ENCODE measurements around the gene FGF12. TPM values are rescaled to one million over a fixed set of nuclear protein-coding genes. Genes with fewer than 3 reads are reported as not detected.

Gene FGF12
- total RNA-seq, 1 donor from 2014 or later = 450 TPM

GRCh38 chr3:192445770-192446644 lies 281.3 kb downstream of the FGF12 start:
- no peak for DNase-seq
- ATAC-seq = peak; percentile 88
- intact Hi-C loops (cut with micrococcal nuclease) = loop anchor here (10.0 kb wide), 1 partner anchor 1021 kb away; no protein-coding TSS in a partner anchor

- DNase-seq (no peak), ATAC-seq (no peak)
- intact Hi-C loops (cut with micrococcal nuclease) = loop anchor here (5.0 to 10.0 kb wide), 2 partner anchors 312 to 1020 kb away; no protein-coding TSS in a partner anchor
Measured at GRCh38 chr3:192444791-192445106, 282.6 kb downstream of the FGF12 start.

DNA sequence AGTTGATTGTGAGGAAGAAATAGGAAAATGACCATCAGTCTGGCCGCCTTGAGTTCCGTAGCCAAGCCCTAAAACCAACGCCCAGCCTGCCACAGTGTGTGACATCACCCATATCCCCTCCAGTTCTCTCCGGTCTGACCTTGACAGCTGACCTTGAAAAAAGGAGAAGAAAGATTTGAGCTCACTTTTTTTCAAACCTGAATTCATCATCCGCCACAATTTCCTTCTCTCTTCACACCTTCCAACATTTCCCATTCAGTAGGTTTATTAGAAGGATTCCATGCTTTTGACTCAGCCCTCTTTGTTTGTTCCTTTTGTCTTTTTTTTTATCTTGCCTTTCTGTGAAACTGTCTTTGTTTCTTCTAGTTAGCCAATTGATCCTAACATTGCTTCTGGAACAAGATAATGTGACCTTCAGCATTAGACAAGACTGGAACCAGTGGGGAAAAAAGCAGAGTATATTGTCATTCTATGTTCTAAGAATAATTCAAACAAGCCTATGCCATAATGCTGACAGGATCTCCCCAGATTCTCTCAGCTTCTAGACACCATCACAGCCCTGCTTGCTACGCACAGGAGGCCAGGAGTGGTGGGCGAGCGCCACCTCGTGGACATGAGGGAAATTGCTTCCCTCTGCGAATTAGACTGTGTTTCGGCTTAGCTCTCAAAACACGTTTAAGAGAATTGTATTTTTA lies 283.1 kb downstream of the FGF12 start:
- DNase-seq (peak; percentile 73), ATAC-seq (peak; percentile 79)
- intact Hi-C loops (cut with micrococcal nuclease) = loop anchor here (5.0 to 10.0 kb wide), 2 partner anchors 312 to 1019 kb away; no protein-coding TSS in a partner anchor

- ATAC-seq (no peak), DNase-seq (no peak)
- intact Hi-C loops (cut with micrococcal nuclease) = no loop called here
Measured at GRCh38 chr3:192435241-192435640, 292.1 kb downstream of the FGF12 start.

- DNase-seq (no peak), ATAC-seq (no peak)
- intact Hi-C loops (cut with micrococcal nuclease) = no loop called here
Measured at GRCh38 chr3:192434186-192434585, 293.2 kb downstream of the FGF12 start.

DNA sequence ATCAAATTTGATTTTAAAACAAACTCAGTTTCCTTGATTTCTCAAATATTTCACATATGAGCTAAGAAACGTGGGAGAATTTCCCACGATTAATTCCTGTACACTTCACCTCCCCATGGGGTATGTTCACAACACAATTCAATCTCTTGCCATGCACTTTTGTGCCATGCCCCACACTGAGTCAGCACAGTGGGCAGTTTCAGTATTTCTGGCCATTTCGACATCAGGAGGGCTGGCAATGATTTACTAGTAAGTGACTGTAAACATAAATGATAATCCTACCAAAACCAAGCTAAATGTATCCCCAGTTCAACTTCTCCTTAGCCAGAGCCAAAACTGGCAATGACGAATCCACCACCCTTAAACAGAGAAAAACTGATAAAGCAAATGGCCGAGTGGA lies 293.6 kb downstream of the FGF12 start:
- DNase-seq = no peak
- ATAC-seq = no peak
- intact Hi-C loops (cut with micrococcal nuclease) = no loop called here

GRCh38 chr3:192422997-192423342 lies 304.4 kb downstream of the FGF12 start:
- intact Hi-C loops (cut with micrococcal nuclease) = loop anchor here (10.0 kb wide), 1 partner anchor 238 kb away; no protein-coding TSS in a partner anchor
- DNase-seq (no peak), ATAC-seq (no peak)

GRCh38 chr3:192422321-192422996 lies 304.9 kb downstream of the FGF12 start:
- DNase-seq (no peak), ATAC-seq (no peak)
- intact Hi-C loops (cut with micrococcal nuclease) = loop anchor here (10.0 kb wide), 1 partner anchor 238 kb away; no protein-coding TSS in a partner anchor

DNA sequence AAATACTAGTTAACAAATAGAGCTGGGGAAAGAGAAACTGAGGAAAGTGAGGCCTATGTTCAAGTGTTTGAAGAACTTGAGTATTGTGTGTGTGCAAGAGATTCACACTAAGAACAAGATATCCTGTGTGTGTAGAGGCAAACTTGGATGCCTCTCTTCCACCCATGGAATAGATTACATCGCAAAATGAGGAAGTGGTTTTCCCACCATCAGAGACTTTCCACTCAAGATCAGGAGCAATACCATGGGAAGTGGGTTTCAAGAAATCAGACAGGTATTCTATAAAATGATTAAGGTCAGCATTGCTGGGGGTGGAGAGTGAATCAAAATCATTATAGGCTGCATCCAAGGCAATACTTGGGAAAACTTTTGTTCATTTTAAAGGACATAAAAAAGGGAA lies 308.0 kb downstream of the FGF12 start:
- DNase-seq = no peak

DNA sequence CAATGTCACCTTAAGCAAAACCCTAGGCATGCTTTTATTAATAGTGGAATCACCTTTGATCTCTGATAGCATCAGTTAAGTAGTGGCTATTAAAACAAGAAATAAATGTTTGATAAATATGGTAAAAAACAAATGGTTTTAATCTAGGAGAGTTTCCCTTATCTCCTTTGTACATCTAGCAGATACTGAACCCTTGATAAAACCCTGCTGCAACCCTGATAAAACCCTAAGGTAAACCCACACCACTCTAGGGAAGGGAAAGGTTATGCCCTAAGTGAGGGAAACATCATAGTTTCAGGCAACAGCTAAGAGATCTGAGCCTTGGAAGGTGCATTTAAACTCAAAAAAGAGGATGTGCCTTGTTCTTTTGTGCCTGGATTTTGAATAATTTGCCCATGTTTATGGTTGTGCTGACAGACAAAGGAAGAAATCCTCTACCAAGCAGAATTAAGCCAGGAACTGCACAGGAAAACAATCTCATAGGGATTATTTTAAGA lies 309.7 kb downstream of the FGF12 start:
- intact Hi-C loops (cut with micrococcal nuclease) = no loop called here
- ATAC-seq (no peak), DNase-seq (no peak)

More for the DNA sequence above, 308.0 kb downstream of the FGF12 start:
- no peak for ATAC-seq
- intact Hi-C loops (cut with micrococcal nuclease) = no loop called here

GRCh38 chr3:192417017-192417416 lies 310.3 kb downstream of the FGF12 start:
- intact Hi-C loops (cut with micrococcal nuclease) = no loop called here
- DNase-seq (no peak), ATAC-seq (no peak)

DNA sequence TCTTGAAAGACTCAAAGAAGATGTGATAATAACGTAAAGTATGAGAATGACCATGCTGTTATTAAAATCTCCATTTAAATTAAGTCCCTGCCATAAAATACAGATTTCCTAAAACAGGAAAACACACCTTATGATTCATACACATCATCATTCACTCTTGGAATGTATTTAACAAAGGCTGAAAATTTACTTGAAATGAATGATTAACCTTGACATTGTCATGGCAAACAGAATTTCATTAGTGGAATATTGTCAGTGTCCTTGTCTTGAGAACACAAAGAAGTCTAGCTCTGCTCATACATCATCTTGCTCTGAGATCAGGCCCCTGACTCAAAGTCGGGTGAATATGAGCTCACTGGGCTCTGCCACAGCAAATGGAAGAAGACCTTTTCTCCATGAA lies 313.9 kb downstream of the FGF12 start:
- DNase-seq = no peak
- ATAC-seq = no peak
- intact Hi-C loops (cut with micrococcal nuclease) = no loop called here

- intact Hi-C loops (cut with micrococcal nuclease) = no loop called here
- no peak for ATAC-seq
- no peak for DNase-seq
Measured at GRCh38 chr3:192410684-192410960, 316.7 kb downstream of the FGF12 start.

DNA sequence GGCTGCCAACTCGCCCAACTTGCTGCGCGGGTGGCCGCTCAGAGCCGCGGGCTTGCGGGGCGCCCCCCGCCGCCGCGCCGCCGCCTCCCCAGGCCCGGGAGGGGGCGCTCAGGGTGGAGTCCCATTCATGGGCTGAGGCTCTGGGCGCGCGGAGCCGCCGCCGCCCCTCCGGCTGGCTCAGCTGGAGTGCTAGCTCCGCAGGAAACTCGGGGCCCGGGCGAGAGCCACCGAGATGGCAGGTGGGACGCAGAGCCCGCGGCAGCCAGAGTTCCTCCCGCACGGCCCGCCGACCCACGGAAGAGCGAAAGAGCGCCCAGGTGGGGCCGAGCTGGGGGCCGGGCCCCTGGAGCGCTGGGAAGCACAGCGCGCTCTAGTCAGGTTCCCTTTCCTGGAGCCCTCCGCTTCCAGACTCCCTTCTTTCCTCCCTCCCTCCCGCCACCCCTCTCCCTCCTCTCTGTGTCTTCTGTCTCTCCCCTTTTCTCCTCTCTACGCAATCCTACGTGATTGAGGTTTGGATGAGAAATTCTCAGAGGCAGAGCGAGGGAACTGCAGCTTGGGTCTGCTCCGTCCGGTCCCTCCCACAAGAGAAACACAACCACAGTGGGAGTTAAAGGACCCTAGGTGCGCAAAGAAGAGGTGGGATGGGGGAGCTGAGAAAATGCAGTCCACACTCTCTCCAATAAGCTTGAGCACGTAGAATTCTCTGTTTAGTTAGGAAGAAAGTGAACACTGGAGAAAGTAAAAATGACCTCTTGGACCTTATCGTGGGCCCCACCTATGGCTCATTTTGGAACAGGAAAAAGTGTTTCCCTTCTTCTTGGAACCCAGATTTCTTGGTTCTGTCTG lies 317.3 kb downstream of the FGF12 start:
- peak; percentile 42 for DNase-seq
- peak; percentile 34 for ATAC-seq
- intact Hi-C loops (cut with micrococcal nuclease) = no loop called here

DNA sequence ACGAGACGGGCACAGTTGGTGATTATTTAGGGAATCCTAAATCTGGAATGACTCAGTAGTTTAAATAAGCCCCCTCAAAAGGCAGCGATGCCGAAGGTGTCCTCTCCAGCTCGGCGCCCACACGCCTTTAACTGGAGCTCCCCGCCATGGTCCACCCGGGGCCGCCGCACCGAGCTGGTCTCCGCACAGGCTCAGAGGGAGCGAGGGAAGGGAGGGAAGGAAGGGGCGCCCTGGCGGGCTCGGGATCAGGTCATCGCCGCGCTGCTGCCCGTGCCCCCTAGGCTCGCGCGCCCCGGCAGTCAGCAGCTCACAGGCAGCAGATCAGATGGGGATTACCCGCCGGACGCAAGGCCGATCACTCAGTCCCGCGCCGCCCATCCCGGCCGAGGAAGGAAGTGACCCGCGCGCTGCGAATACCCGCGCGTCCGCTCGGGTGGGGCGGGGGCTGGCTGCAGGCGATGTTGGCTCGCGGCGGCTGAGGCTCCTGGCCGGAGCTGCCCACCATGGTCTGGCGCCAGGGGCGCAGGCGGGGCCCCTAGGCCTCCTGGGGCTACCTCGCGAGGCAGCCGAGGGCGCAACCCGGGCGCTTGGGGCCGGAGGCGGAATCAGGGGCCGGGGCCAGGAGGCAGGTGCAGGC lies 318.0 kb downstream of the FGF12 start:
- ATAC-seq (peak; percentile 53), DNase-seq (peak; percentile 55)
- intact Hi-C loops (cut with micrococcal nuclease) = no loop called here

GRCh38 chr3:192408647-192409200 lies 318.6 kb downstream of the FGF12 start:
- DNase-seq = peak; percentile 28
- peak; percentile 11 for ATAC-seq
- intact Hi-C loops (cut with micrococcal nuclease) = no loop called here

- ATAC-seq (peak; percentile 10), DNase-seq (peak; percentile 28)
- intact Hi-C loops (cut with micrococcal nuclease) = no loop called here
Measured at GRCh38 chr3:192408007-192408646, 319.2 kb downstream of the FGF12 start.

GRCh38 chr3:192399767-192400166 lies 327.6 kb downstream of the FGF12 start:
- ATAC-seq = no peak
- no peak for DNase-seq
- intact Hi-C loops (cut with micrococcal nuclease) = no loop called here

Measured in left ventricle myocardium superior (tissue), 1 donor.